ENCODE data around the gene TOP2B. TPM values are rescaled to one million over a fixed set of nuclear protein-coding genes. Genes with fewer than 3 reads are reported as not detected.
A peak's percentile ranks its signal among the peaks of the same experiment; 100 is the strongest.

TOP2B gene
- total and polyA plus RNA-seq, 9 of the 15 experiments (the other 6 are each of a cell fraction or from before 2014, with no cell fraction given) = 45.3 to 186 (median 134) TPM

DNA sequence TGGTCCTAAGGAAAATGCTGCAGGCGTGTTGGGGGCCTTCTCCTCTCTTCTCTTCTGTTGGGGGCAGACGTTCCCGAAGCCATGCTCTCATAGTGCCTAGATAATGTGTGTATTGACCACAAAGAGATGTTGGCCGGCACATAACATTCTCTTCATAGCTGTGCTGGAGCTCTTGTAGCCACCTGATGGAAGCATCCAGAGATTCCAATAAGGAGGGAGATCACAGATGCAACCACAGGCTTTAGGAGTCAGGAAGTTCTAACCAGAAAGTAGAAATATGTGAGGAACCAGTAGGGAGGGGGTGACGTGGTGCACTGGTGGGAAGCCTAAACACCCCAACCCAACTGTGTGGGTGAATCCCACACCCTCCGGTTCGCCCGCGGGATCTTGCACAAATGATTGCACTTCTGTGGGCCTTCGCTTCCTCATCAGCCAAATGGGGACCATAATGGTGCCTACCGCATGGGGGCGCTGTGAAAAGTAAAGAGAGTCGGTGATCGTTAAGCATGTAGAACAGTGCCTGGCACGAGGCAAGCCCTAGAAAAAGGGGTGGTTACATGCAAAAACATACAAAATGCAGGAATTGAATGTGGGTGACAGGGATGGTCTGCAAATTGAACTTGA, 87.8 kb downstream of the TOP2B start:
- in situ Hi-C loops (cut with MboI) = no loop called here
- Histone ChIP-seq H3K9ac (ENCODE audit: insufficient read depth in 1 of 2, low read depth in 2 of 2, low read length in 2 of 2) (no peak overlapping the region), H3K4me2 (ENCODE audit: insufficient read depth, low read length) (no peak overlapping the region), H2AFZ (ENCODE audit: low read depth, low read length) (no peak overlapping the region), H3K4me1 (replicated peaks in 1 of 2; ENCODE audit: control insufficient read depth in 2 of 2, insufficient read depth in 2 of 2, low read length in 2 of 2) (peaks cover 3 to 5% of the 10 kb centered on the region in 2 experiments; a peak in 2 of 5 replicates), H3K27me3 (ENCODE audit: control insufficient read depth in 2 of 2, insufficient read depth in 2 of 2, low read length in 2 of 2) (peaks cover 43 to 71% of the 10 kb centered on the region in 2 experiments), H3K79me2 (ENCODE audit: control insufficient read depth, insufficient read depth, low read length) (no peaks in the 10 kb centered on the region), H3K4me3 (no peak overlapping the region), H3K27ac (ENCODE audit: extremely low read depth, low read depth, low read length) (no peak overlapping the region), H4K20me1 (replicated peaks; ENCODE audit: control insufficient read depth, insufficient read depth, low read length) (0 out of 2 replicates have a peak, but pooled peaks cover 6% of the 10 kb centered on the region), H3K9me1 (ENCODE audit: control insufficient read depth, insufficient read depth, low read length) (no peaks in the 10 kb centered on the region), H3K9me3 (replicated peaks; ENCODE audit: control insufficient read depth, insufficient read depth, low read depth, low read length) (no peaks in the 10 kb centered on the region), H3K36me3 (ENCODE audit: control insufficient read depth, insufficient read depth, low read length) (no peaks in the 10 kb centered on the region)
- peak; percentile 61 to 80 (median 74) for DNase-seq (ENCODE audit: extremely low read depth in 1 of 4, low spot score in 3 of 4)
- 2% methylated on average over 15 of the region's 15 CpGs for WGBS (ENCODE audit: insufficient coverage, low coverage, missing lambda C conversion rate)
- no TSS peak for BruUV-seq (replicated peaks)
- ChIA-PET CTCF (ENCODE audit: low intra/inter-chr PET ratio) (no interaction called here), POLR2A (no interaction called here)
- intact Hi-C loops (cut with micrococcal nuclease) = no loop called here
- FAIRE-seq = peak; percentile 69
- peak; percentile 72 for ATAC-seq
- no peak for TF ChIP-seq NR2C1 (IDR thresholded peaks at IDR 0.05)
- TF ChIP-seq NR2C1 (tag; IDR thresholded peaks at IDR 0.05) = no peak
- no peak for TF ChIP-seq YY1 (IDR thresholded peaks at IDR 0.05; ENCODE audit: borderline replicate concordance in 1 of 3, control insufficient read depth in 1 of 3, extremely low read depth in 1 of 3, insufficient read depth in 3 of 3, insufficient read length in 1 of 3, insufficient replicate concordance in 2 of 3, low read depth in 1 of 3, low read length in 2 of 3)
- peak; percentile 64; the same call in 1 of the 2 replicates for TF ChIP-seq MGA (IDR thresholded peaks at IDR 0.05)
- 0 out of 2 replicates have a peak, but pooled peaks have one; percentile 15 for TF ChIP-seq OTX1 (CRISPR knock-in tag; IDR thresholded peaks at IDR 0.05)
- peak; percentile 68; the same call in 1 of the 2 replicates for TF ChIP-seq LCOR (CRISPR knock-in tag; IDR thresholded peaks at IDR 0.05)
- TF ChIP-seq, protein P1, sequence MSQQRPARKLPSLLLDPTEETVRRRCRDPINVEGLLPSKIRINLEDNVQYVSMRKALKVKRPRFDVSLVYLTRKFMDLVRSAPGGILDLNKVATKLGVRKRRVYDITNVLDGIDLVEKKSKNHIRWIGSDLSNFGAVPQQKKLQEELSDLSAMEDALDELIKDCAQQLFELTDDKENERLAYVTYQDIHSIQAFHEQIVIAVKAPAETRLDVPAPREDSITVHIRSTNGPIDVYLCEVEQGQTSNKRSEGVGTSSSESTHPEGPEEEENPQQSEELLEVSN (IDR thresholded peaks at IDR 0.05; ENCODE audit: borderline replicate concordance in 1 of 2, extremely low read depth in 1 of 2, insufficient read depth in 1 of 2, insufficient read length in 1 of 2, low read depth in 1 of 2, low read length in 1 of 2, poor library complexity in 1 of 2, severe bottlenecking in 1 of 2) = peak in 1 of 2 experiments; percentile 22
